DMS153 treated with DMSO at 0.1 percent for 48 hours (cell line): ENCODE results near the gene NGF.

ENCODE experiments used
- DNase-seq: peaks from one replicate; lab custom pipeline; 2025; ENCODE audit not compliant: unreplicated experiment; lab: John Stamatoyannopoulos, UW

Gene NGF

GRCh38 chr1:115283681-115284146 lies 54.3 kb downstream of the NGF start:
- DNase-seq: no peak

- no peak for DNase-seq
These were observed 54.8 kb downstream of the NGF start for GRCh38 chr1:115283249-115283648.

- no peak for DNase-seq
These were observed 55.2 kb downstream of the NGF start for GRCh38 chr1:115282807-115283208.

- no peak for DNase-seq
These were observed 56.9 kb downstream of the NGF start for GRCh38 chr1:115281143-115281542.

GRCh38 chr1:115280064-115280463 lies 58.0 kb downstream of the NGF start:
- DNase-seq: no peak

- DNase-seq: no peak
These were observed 59.8 kb downstream of the NGF start for GRCh38 chr1:115278211-115278610.

GRCh38 chr1:115277276-115277675 lies 60.8 kb downstream of the NGF start:
- DNase-seq: no peak

- no peak for DNase-seq
These were observed 62.8 kb downstream of the NGF start for GRCh38 chr1:115275216-115275615.

- no peak for DNase-seq
These were observed 63.6 kb downstream of the NGF start for GRCh38 chr1:115274467-115274866.

- no peak for DNase-seq
These were observed 71.2 kb downstream of the NGF start for GRCh38 chr1:115266729-115267421.

- DNase-seq: no peak
These were observed 73.0 kb downstream of the NGF start for GRCh38 chr1:115265099-115265498.

- DNase-seq: no peak
These were observed 75.2 kb downstream of the NGF start for GRCh38 chr1:115262886-115263285.

GRCh38 chr1:115261496-115261895 lies 76.6 kb downstream of the NGF start:
- DNase-seq: no peak

GRCh38 chr1:115258302-115258866 lies 79.7 kb downstream of the NGF start:
- no peak for DNase-seq

GRCh38 chr1:115257591-115257990 lies 80.5 kb downstream of the NGF start:
- no peak for DNase-seq

- DNase-seq: no peak
These were observed 82.9 kb downstream of the NGF start for GRCh38 chr1:115255154-115255553.

- no peak for DNase-seq
These were observed 85.5 kb downstream of the NGF start for GRCh38 chr1:115252585-115252984.

- no peak for DNase-seq
These were observed 86.2 kb downstream of the NGF start for GRCh38 chr1:115251856-115252255.

- no peak for DNase-seq
These were observed 86.7 kb downstream of the NGF start for GRCh38 chr1:115251340-115251748.

- DNase-seq: no peak
These were observed 91.5 kb downstream of the NGF start for GRCh38 chr1:115246526-115246925.

- DNase-seq: no peak
These were observed 92.8 kb downstream of the NGF start for GRCh38 chr1:115245227-115245626.

- peak; percentile 71 for DNase-seq
These were observed 95.5 kb downstream of the NGF start for GRCh38 chr1:115242543-115242942.

- DNase-seq: no peak
These were observed 96.7 kb downstream of the NGF start for GRCh38 chr1:115241309-115241708.
